ENCODE measurements around the gene KCNQ1. TPM values are rescaled to one million over a fixed set of nuclear protein-coding genes. Genes with fewer than 3 reads are reported as not detected.

Gene KCNQ1
- polyA plus RNA-seq, 1 donor (not counting 4 experiments of a cell fraction or from before 2014, with no cell fraction given): not detected

GRCh38 chr11:2400762-2401435 is 43.9 kb upstream of the KCNQ1 start:
- FAIRE-seq: no peak
- Histone ChIP-seq H3K9ac (ENCODE audit: control insufficient read depth, extremely low read depth, insufficient read depth, low read length) (peak overlapping the region; percentile 97), H2AFZ (ENCODE audit: control insufficient read depth, low read length) (peak overlapping the region; percentile 30), H4K20me1 (ENCODE audit: control insufficient read depth, extremely low read depth, insufficient read depth, low read length) (no peaks in the 10 kb centered on the region), H3K9me3 (ENCODE audit: control insufficient read depth, low read depth, low read length) (no peaks in the 10 kb centered on the region), H3K36me3 (ENCODE audit: control insufficient read depth in 2 of 2, extremely low read depth in 1 of 2, insufficient read depth in 2 of 2, low read length in 2 of 2) (peaks cover 23% of the 10 kb centered on the region in 2 experiments), H3K4me3 (ENCODE audit: control insufficient read depth in 2 of 3, extremely low read depth in 1 of 3, insufficient read depth in 2 of 3, low read depth in 1 of 3, low read length in 3 of 3) (peak overlapping the region; percentile 97 to 99 (median 99)), H3K27me3 (ENCODE audit: control insufficient read depth, extremely low read depth, insufficient read depth, low read length) (no peaks in the 10 kb centered on the region), H3K79me2 (ENCODE audit: control insufficient read depth, insufficient read depth, low read length) (peaks cover 26% of the 10 kb centered on the region), H3K27ac (ENCODE audit: control insufficient read depth, insufficient read depth, low read length) (peak overlapping the region; percentile 87), H3K4me2 (ENCODE audit: control insufficient read depth, extremely low read depth, insufficient read depth, low read depth, low read length) (peak overlapping the region; percentile 98), H3K9me1 (ENCODE audit: control insufficient read depth, extremely low read depth, insufficient read depth, low read length) (no peaks in the 10 kb centered on the region), H3K4me1 (ENCODE audit: control insufficient read depth, extremely low read depth, insufficient read depth, low read length) (peaks cover 19% of the 10 kb centered on the region)
- no peak for DNase-seq (ENCODE audit: low read depth, low spot score)
- dilution Hi-C loops (cut with MboI; ENCODE audit: extremely low pct_ligation_motif_present, low sequenced_read_pairs): no loop called here
- TF ChIP-seq CTCF (optimal IDR thresholded peaks at IDR 0.05 in 1 of 3, IDR thresholded peaks at IDR 0.05 in 1 of 3, conservative IDR thresholded peaks at IDR 0.05 in 1 of 3; ENCODE audit: extremely low read depth in 1 of 3, insufficient read depth in 2 of 3, low read length in 3 of 3) (no peak), EZH2 (IDR thresholded peaks at IDR 0.05; ENCODE audit: low read length) (no peak)

GRCh38 chr11:2401436-2401984 is 43.3 kb upstream of the KCNQ1 start:
- Histone ChIP-seq H3K9ac (ENCODE audit: control insufficient read depth, extremely low read depth, insufficient read depth, low read length) (peak overlapping the region; percentile 97), H3K79me2 (ENCODE audit: control insufficient read depth, insufficient read depth, low read length) (peaks cover 26% of the 10 kb centered on the region), H2AFZ (ENCODE audit: control insufficient read depth, low read length) (no peak overlapping the region), H3K4me2 (ENCODE audit: control insufficient read depth, extremely low read depth, insufficient read depth, low read depth, low read length) (peak overlapping the region; percentile 98), H3K9me3 (ENCODE audit: control insufficient read depth, low read depth, low read length) (no peaks in the 10 kb centered on the region), H3K36me3 (ENCODE audit: control insufficient read depth in 2 of 2, extremely low read depth in 1 of 2, insufficient read depth in 2 of 2, low read length in 2 of 2) (peaks cover 17 to 18% of the 10 kb centered on the region in 2 experiments), H3K4me3 (ENCODE audit: control insufficient read depth in 2 of 3, extremely low read depth in 1 of 3, insufficient read depth in 2 of 3, low read depth in 1 of 3, low read length in 3 of 3) (peak overlapping the region; percentile 97 to 99 (median 99)), H4K20me1 (ENCODE audit: control insufficient read depth, extremely low read depth, insufficient read depth, low read length) (no peaks in the 10 kb centered on the region), H3K27me3 (ENCODE audit: control insufficient read depth, extremely low read depth, insufficient read depth, low read length) (no peaks in the 10 kb centered on the region), H3K9me1 (ENCODE audit: control insufficient read depth, extremely low read depth, insufficient read depth, low read length) (no peaks in the 10 kb centered on the region), H3K4me1 (ENCODE audit: control insufficient read depth, extremely low read depth, insufficient read depth, low read length) (peaks cover 19% of the 10 kb centered on the region), H3K27ac (ENCODE audit: control insufficient read depth, insufficient read depth, low read length) (peak overlapping the region; percentile 87)
- FAIRE-seq: no peak
- no peak for DNase-seq (ENCODE audit: low read depth, low spot score)
- TF ChIP-seq CTCF (optimal IDR thresholded peaks at IDR 0.05 in 1 of 3, IDR thresholded peaks at IDR 0.05 in 1 of 3, conservative IDR thresholded peaks at IDR 0.05 in 1 of 3; ENCODE audit: extremely low read depth in 1 of 3, insufficient read depth in 2 of 3, low read length in 3 of 3) (peak; percentile 40 to 54 (median 40)), EZH2 (IDR thresholded peaks at IDR 0.05; ENCODE audit: low read length) (no peak)
- dilution Hi-C loops (cut with MboI; ENCODE audit: extremely low pct_ligation_motif_present, low sequenced_read_pairs): no loop called here

Measured in keratinocyte (primary cell).